COLO829 (cell line): ENCODE results near the gene GPC5.
A peak's percentile ranks its signal among the peaks of the same experiment; 100 is the strongest.
"Not testable (repeated sequence)": the region's sequence is repeated elsewhere in the genome, so short reads cannot be mapped to it uniquely, and the experiment has no call there.

Experiments
- DNase-seq: peaks from one replicate; pipeline ENCODE4 v3.0.0; 2012; ENCODE audit warnings: low spot score

GPC5 gene

GRCh38 chr13:91879360-91879759 lies 480.9 kb downstream of the GPC5 start:
- DNase-seq, result no peak

GRCh38 chr13:91882918-91883317 lies 484.5 kb downstream of the GPC5 start:
- no peak for DNase-seq

DNA sequence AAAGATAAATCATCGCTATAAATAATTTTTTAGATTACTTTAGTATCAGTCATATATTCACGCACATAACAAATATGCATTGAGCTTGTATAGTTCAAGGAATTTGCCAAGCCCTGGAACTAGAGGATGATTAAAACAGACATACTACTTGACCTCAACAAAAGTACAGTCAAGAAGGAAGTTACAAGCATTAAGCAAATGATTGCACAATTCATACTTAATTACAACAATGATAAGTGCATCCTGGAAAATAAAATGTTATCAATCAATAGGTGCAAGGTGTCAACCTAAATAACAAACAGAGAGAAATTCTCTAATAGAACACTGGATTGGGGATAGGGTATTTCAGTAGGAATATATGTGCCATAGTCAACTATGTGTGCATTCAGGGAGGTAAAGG lies 491.2 kb downstream of the GPC5 start:
- DNase-seq, result no peak

GRCh38 chr13:91891141-91891540 lies 492.7 kb downstream of the GPC5 start:
- no peak for DNase-seq

DNA sequence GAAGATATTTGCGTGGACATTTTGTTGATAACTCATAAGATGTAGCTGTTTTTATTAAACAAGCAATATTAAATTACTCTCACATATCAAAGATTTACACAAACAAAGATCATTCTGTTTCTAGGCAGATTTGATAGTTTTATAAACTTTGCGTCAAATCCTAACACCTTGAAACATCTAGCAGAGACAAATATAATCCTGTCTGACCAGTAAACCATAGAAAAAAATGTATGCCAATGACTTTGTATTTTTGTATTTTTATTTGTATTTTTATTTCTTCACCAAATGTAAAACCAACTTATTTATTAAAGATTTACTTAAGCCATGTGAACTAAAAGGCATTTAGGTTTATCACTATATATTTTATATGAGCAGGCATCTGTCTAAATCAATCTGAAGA lies 494.6 kb downstream of the GPC5 start:
- DNase-seq, result no peak

- DNase-seq, result no peak
These were observed 495.9 kb downstream of the GPC5 start for GRCh38 chr13:91894316-91894715.

- DNase-seq, result no peak
These were observed 498.1 kb downstream of the GPC5 start for GRCh38 chr13:91896547-91896946.

DNA sequence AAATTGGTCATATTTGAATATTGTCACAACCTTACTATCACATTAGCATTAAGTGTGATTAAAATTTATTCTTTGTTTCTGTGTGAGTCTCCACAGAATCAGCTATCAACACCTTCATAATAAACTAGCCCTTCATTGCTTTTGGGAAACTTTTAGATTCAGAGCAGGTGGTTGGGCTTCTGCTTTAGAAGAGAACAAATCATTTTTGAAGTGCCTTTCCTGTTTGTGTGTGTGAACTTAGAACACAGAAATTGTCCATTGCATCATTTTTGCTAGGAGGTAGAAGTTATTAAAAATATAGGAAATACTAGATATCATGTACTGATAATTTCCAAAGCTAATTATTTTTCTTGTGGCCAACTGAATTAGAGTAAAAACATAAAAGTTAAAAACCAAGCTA lies 500.6 kb downstream of the GPC5 start:
- not testable (repeated sequence) for DNase-seq

DNA sequence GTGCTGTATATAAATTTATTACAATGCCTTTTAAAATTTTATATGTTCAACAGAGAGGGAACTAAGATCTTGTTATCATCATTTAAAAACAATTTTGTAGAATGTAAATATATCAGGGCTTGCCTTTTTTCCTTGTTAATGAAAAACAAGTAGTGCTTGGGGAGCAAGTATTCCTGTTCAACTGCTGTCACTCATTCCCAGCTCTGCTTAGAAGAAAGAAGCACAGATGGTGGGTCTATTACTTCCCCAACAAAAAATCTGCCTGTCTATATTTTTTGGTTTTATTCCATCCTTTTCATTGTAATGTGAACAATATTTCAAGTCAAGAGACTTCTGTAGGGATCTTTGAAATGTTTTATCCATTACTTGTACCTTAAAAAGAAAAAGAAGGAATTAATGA lies 503.9 kb downstream of the GPC5 start:
- DNase-seq, result no peak

DNA sequence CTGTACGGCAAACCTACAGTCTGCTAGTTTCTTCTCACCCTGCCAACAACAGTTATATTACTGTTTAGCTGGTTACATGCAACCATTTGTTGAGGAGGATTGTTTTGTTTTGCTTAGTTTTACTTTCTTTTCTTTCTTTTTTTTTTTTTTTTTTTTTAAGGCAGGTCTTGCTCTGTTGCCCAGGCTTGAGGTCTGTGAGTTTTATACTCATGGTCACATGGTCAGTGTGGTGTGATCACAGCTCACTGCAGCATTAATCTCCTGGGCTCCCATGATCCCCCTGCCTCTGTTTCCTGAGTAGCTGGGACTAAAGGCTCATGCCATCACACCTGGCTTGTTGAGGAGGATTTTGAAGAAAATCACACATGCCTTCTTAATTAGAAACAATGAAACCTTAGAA lies 505.6 kb downstream of the GPC5 start:
- no peak for DNase-seq

- no peak for DNase-seq
These were observed 506.2 kb downstream of the GPC5 start for GRCh38 chr13:91904597-91904996.

GRCh38 chr13:91907398-91907797 lies 509.0 kb downstream of the GPC5 start:
- no peak for DNase-seq

GRCh38 chr13:91909617-91910016 lies 511.2 kb downstream of the GPC5 start:
- DNase-seq, result no peak

- no peak for DNase-seq
These were observed 524.7 kb downstream of the GPC5 start for GRCh38 chr13:91922969-91923592.

- DNase-seq, result no peak
These were observed 532.3 kb downstream of the GPC5 start for GRCh38 chr13:91930687-91931086.

GRCh38 chr13:91934354-91934753 lies 535.9 kb downstream of the GPC5 start:
- DNase-seq, result no peak

- peak; percentile 13 for DNase-seq
These were observed 548.2 kb downstream of the GPC5 start for GRCh38 chr13:91946498-91947070.

GRCh38 chr13:91948736-91949135 lies 550.3 kb downstream of the GPC5 start:
- DNase-seq, result no peak

GRCh38 chr13:91950803-91951202 lies 552.4 kb downstream of the GPC5 start:
- no peak for DNase-seq

- DNase-seq, result no peak
These were observed 557.3 kb downstream of the GPC5 start for GRCh38 chr13:91955546-91956355.

DNA sequence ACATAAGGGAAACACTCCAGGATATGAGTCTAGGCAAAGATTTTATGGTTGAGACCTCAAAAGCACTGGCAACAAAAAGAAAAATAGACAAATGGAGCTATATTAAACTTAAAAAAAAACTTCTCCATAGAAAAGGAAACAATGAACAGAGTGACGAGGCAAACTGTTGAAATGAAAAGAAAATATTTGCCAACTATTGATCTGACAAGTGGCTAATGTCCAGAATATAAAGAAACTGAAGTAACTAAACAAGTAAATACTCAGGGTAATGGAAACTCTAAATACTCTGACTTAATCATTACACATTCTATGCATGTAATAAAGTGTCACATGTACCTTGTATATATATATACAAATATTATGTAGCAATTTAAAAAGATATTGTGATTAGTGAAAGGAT lies 562.5 kb downstream of the GPC5 start:
- no peak for DNase-seq

DNA sequence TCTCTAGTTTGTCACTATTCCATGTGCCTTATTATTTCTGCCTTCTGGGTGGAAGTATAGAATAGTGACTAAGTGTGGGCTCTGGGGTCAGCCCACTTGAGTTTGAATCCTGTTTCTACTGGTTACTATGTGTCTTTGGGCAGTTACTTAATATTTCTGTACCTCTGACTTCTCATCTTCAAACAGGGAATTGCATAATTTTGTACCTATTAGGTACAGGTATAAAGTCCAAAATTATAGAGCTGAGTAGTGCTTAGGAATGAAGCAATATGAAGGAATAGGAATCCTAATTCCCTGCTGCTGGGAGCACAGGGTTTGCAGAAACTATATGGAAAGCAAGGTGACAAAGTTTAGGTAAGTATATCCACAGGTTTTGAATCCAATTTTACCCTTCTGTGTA lies 564.5 kb downstream of the GPC5 start:
- no peak for DNase-seq

- no peak for DNase-seq
These were observed 567.1 kb downstream of the GPC5 start for GRCh38 chr13:91965511-91965910.
